GM19455 (cell line): ENCODE data around the gene NTPCR.
"Not testable (repeated sequence)": the region's sequence is repeated elsewhere in the genome, so short reads cannot be mapped to it uniquely, and the experiment has no call there.

Experiments used
- ATAC-seq: cut with Tn5 transposase; IDR thresholded peaks from one replicate; pipeline ENCODE4 v1.9.1; 2021; ENCODE audit not compliant: unreplicated experiment

The NTPCR gene

GRCh38 chr1:232925421-232926220 lies 24.8 kb upstream of the NTPCR start:
- ATAC-seq, result no peak

DNA sequence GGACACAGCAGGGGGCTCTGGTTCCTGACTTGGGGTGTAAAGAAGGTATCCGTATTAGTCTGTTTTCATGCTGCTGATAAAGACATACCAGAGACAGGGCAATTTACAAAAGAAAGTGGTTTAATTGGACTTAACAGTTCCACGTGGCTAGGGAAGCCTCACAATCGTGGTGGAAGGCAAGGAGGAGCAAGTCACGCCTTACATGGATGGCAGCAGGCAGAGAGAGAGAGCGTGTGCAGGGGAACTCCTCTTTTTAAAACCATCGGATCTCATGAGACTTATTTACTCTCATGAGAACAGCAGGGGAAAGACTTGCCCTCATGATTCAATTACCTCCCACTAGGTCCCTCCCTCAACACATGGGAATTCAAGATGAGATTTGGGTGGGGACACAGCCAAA lies 23.2 kb upstream of the NTPCR start:
- ATAC-seq, result not testable (repeated sequence)

DNA sequence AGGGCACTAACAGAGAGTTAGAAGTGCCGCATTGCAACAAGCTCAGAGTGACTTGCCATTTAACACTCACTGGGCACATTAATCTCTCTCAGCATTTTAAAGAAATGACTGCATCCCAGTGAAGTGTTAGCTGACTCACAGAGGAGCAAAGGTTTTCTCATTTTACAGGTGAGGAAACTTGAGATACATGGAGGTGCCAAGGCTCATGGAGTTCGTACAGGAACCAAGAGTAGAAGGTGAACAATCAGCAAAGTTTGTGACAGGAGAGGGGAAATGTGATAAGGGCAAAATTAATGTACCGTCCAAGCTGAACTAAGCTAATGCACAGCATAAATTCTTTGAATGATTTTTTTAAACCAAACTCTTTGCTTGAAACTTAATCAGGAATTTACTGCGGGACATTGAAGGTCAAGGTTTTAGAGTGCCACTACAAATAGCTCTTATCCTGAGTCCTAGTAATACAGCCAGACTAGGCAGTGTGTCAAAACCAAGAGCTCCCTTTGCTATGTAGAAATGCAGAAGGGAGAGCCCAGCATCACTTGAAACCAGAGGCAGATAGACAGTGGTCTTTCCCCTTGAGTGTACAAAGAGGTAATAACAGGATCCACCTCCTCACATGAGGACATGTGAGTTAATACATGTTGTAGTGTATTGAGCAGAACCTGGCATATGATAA lies 22.4 kb upstream of the NTPCR start:
- no peak for ATAC-seq

- ATAC-seq, result no peak
Observed at GRCh38 chr1:232932486-232933425, 17.7 kb upstream of the NTPCR start.

- no peak for ATAC-seq
Observed at GRCh38 chr1:232936941-232937340, 13.5 kb upstream of the NTPCR start.

- no peak for ATAC-seq
Observed at GRCh38 chr1:232937741-232938375, 12.6 kb upstream of the NTPCR start.

DNA sequence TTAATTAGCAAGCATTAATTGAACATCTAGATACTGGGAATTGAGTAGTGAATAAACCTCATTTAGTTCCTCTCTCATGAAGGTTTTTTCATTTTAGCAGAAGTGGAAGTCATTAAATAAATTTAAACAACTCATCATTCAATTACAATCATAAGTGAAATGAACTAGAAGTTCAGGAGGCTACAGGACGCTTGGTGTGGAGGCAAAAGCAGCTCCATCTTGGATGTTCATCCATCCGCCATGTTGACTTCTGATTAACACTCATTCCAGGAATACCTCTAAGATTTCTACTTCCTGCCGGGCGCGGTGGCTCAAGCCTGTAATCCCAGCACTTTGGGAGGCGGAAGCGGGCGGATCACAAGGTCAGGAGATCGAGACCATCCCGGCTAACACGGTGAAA lies 11.5 kb upstream of the NTPCR start:
- ATAC-seq, result no peak

DNA sequence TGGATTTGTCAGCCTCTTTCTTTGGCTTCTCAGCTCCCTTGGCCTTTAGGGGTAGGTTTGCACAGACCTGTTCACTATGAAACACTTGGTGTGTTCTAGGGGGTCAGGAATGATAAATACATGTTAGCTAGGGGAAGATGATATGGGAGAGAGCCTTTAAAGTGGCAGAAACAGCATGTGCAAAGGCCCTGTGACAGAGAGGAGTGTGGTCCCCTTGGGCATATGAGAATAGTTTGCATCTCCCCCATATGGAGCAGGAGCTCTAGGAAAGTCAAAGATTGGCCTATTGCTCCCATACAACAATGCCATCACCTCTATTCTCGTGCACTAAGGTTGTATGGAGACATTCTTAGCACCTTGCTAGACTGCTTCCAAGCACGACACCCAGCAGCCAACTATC lies 10.7 kb upstream of the NTPCR start:
- ATAC-seq, result no peak

- no peak for ATAC-seq
Observed at GRCh38 chr1:232940262-232940661, 10.1 kb upstream of the NTPCR start.

DNA sequence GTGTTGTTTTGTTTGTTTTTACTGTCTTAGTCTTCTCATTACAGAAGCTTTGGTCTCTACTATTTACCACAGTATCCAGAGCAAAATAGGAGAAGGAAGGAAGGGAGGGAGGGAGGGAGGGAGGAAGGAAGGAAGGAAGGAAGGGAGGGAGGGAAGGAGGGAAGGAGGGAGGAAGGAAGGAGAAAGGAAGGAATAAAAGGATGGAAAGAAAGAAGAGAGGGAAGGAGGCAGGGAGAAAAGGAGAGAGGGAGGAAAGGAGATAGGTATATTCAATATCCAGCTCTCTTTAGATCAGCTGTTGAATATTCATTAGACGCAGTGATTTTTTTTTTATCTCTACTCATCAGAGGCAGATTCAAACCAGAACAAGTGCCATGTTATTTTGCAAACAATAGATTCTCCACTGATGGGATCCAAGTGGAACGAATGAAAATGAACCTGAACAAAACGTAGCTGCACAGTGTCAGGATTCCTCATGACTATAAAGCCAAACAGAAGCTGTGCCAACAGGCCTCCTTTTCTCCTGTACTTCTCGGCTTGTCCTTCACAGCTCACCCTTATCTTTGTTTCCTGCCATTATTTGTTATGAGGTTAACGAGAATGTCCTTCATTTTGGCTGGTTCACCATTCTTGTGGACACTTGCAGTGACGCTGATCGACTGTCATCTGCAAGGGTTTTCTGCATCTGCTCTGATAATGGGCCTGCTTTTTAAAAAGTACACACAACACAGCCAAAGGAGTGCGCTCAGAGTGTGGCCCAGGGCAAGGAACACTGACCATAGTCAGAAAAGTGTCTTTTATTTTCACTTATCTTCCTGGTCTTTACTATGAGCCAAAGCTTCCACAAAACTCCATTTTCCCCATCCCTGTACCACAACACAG lies 7.8 kb upstream of the NTPCR start:
- no peak for ATAC-seq

DNA sequence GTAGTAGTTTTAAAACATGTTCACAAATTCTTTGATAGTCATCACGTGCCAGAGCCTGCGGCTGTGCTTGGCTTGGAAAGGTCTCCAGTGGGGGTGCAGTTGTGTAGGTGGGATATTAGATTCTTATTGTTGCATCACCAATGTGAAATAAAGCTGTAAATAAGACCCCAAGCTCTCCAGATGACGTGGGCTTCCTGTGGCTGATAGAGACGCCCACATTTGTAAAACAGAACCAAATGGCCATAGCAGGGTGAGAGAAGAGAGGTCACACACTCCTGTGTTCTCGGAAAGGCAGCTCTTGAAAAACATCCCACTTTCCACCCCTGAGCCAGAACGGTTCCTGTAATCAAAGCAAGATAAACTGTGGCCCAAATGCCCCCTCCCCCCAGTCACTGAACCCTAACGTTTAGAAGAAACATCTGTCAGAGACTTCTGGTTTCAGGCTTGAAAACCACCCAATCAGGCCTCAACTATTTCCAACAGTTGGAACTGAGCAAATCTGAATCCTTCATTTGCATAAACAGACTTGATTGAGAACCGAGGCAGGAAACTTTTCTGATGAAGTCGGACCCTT lies 6.6 kb upstream of the NTPCR start:
- no peak for ATAC-seq

- ATAC-seq, result no peak
Observed at GRCh38 chr1:232944347-232944746, 6.1 kb upstream of the NTPCR start.

DNA sequence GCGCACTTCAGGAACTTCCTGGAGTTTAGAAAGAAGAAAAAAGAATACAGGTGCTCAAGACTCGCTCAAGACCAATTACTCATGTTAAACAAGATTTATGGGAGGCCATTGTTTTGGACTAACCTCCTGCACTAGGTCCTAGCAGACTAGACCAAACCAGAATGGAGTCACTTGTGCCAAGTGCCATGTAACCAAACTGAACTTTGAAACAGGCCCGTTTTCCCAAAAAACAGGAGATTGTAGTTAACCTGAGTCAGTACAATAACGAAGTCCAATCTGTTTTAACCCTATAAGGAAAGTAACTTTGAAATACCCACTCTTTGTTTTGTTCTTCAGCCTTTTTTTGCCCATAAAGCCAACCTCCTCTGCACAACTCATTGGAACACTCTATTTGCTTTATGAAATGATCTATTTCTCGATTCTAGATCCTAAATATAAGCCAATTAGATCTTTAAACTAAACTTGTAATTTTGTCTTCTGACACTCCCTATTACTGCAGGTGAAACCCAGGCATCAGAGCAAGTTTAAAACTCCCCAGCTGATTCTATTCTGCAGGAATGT lies 695 bp upstream of the NTPCR start:
- ATAC-seq, result no peak

GRCh38 chr1:232951180-232951579 lies 769 bp downstream of the NTPCR start:
- no peak for ATAC-seq

DNA sequence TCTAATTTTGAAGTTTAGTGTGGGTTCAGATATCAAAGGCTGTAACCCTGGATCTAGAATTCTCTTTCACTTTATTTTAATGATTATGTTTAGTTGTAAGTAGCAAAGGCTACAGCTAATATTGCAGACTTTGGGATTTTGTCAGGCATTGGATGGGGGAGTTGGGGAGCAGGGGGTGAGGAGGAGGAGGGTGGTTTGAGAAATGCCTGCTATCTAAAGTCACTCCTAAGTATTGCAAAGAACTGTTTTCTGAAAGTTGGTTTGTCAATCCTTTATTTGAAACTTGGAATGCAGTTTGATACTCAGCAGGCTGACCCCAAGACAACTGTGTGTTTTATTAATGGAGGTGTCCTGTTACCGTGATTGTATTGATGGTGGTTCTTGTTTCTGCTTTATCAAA lies 1.2 kb downstream of the NTPCR start:
- ATAC-seq, result no peak

DNA sequence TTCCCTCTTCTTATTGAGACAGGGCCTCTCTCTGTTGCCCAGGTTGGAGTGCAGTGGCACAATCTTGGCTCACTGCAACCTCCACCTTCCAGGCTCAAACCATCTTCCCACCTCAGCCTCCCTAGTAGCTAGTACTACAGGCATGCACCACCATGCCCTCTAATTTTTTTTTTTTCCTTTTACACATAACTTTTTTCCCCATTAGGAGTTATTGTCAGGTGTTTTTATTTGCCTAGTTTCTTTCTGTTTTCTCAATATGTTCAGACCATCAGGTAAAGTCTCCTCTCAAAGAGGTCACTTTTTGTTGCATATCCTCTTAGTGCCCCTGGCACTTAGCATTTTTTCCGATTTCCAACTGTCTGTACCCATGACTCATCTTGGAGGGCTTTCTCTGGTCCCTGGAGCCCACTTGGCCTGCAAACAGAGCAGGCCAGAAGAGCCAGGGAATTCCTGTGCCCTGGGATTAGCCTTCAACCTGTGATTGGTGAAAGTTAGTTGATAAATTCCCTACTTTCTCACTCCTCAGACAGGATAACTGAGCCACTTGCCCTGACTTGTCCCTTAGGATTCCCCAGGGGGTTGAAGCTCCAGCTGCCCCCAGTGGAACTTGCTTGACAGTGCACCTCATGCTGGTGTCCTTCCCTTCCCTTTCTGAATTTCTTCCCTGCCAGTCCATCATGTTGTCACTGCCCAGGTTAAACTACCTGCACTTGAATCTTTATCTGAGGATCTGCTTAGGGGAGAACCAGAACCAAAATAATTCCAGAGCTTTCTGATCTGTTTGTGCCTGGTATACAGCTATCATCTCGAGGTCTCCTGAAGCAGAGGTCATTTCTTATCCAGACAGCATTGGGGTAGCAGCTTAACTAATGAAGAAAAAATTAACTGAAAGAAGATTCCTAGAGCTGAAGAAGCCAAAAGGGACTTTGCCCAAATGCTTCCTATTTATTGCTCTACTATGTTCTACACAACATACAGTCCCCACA lies 2.4 kb downstream of the NTPCR start:
- ATAC-seq, result peak; percentile 44

DNA sequence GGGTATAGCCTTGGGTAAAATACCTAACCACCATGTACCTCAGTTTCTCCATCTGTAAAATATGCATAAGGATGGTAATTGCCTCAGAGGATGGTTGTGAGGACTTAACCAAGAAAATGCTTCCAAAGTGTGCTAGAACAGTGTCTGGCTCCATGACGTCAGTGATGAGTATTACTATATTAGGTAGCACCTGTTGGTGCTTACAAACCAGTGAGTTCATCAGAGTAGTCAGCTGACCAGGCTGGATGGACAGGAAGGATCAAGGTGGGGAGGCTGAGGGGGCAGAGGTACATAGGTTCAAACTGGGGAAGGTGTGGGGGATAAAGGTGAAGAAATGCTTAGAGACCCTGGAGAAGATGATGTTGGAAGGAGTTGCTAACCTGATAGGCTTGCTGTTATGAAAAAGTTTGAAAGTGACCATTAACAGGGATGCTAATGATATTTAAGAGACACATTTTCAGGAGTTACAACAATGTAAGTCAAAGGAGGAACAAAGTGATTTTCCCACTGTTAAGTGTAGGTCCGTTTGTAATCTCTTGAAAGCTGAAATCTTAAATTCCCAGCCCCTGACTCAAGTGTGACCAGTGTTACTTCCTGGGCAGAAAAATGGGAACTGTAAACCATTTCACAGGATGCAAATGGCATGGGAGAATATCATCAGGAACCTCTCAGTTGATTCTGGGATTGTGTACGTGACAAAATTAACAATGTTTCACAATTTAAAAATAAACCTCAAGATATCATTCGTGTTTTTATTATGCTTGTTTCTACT lies 4.4 kb downstream of the NTPCR start:
- ATAC-seq, result no peak
